ENCODE data around the gene BICD2.

DNA sequence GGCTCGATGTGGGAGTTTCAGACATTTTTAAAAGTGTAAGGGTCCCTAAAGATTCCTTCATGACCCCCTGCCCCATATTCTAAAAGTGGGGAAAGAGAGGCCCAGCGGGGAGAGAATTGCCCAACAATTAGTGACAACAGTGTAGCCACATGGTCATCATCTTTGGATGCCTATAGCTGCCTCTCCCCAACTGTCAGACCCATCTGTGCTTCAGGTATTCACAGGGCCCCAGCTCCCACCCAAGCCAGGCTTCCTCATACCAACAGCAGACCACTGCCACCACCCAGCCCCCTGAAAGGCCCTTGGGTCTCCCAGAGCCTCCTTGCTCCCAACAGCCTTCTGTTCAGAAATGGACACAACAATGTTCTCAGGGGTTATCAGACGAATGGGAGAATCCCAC, 4.1 kb downstream of the BICD2 start:
- TF ChIP-seq EP300 (conservative IDR thresholded peaks at IDR 0.05; ENCODE audit: poor library complexity, severe bottlenecking) (no peak), EZH2 (IDR thresholded peaks at IDR 0.05; ENCODE audit: borderline replicate concordance, insufficient read depth, low read length, poor library complexity, severe bottlenecking) (no peak), TAF1 (IDR thresholded peaks at IDR 0.05; ENCODE audit: low read depth) (no peak), SMC3 (conservative IDR thresholded peaks at IDR 0.05; ENCODE audit: poor library complexity) (no peak), RAD21 (conservative IDR thresholded peaks at IDR 0.05) (no peak), REST (IDR thresholded peaks at IDR 0.05; ENCODE audit: borderline replicate concordance) (no peak), POLR2AphosphoS5 (IDR thresholded peaks at IDR 0.05) (no peak)
- TF ChIP-seq, protein P1, sequence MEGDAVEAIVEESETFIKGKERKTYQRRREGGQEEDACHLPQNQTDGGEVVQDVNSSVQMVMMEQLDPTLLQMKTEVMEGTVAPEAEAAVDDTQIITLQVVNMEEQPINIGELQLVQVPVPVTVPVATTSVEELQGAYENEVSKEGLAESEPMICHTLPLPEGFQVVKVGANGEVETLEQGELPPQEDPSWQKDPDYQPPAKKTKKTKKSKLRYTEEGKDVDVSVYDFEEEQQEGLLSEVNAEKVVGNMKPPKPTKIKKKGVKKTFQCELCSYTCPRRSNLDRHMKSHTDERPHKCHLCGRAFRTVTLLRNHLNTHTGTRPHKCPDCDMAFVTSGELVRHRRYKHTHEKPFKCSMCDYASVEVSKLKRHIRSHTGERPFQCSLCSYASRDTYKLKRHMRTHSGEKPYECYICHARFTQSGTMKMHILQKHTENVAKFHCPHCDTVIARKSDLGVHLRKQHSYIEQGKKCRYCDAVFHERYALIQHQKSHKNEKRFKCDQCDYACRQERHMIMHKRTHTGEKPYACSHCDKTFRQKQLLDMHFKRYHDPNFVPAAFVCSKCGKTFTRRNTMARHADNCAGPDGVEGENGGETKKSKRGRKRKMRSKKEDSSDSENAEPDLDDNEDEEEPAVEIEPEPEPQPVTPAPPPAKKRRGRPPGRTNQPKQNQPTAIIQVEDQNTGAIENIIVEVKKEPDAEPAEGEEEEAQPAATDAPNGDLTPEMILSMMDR (IDR thresholded peaks at IDR 0.05; ENCODE audit: poor library complexity, severe bottlenecking): no peak

All from neural cell (in vitro differentiated cells).